Muscle of arm (tissue), 12 donors: ENCODE results near the gene ACTR1B. TPM values are rescaled to one million over a fixed set of nuclear protein-coding genes. Genes with fewer than 3 reads are reported as not detected.
"Not testable (repeated sequence)": the region's sequence is repeated elsewhere in the genome, so short reads cannot be mapped to it uniquely, and the experiment has no call there.

ENCODE experiments used
- DNase-seq: peaks from one replicate; pipeline ENCODE4 v3.0.0-alpha.2; 2013
- polyA plus RNA-seq, 12 donors: library from polyadenylated mRNA; unstranded; fragments of 120-200 nt; gene quantifications; one replicate each; pipeline ENCODE4 v1.2.1, GENCODE V29; 2013; ENCODE audit not compliant: insufficient read length in 12 of 12

Gene ACTR1B
- polyA plus RNA-seq, 12 donors, result 29.8 to 50.0 (median 43.0) TPM; not detected in 1

- no peak for DNase-seq
Observed at GRCh38 chr2:97660775-97661389, 3.0 kb downstream of the ACTR1B start.

- no peak for DNase-seq
Observed at GRCh38 chr2:97660044-97660774, 3.6 kb downstream of the ACTR1B start.

GRCh38 chr2:97659256-97660043 is 4.4 kb downstream of the ACTR1B start:
- DNase-seq, result no peak

- no peak for DNase-seq
Observed at GRCh38 chr2:97658691-97659157, 5.1 kb downstream of the ACTR1B start.

GRCh38 chr2:97657986-97658690 is 5.7 kb downstream of the ACTR1B start:
- no peak for DNase-seq

- DNase-seq, result no peak
Observed at GRCh38 chr2:97656905-97657587, 6.8 kb downstream of the ACTR1B start.

GRCh38 chr2:97656129-97656755 is 7.6 kb downstream of the ACTR1B start:
- no peak for DNase-seq

- DNase-seq, result no peak
Observed at GRCh38 chr2:97654791-97655190, 9.1 kb downstream of the ACTR1B start.

GRCh38 chr2:97654309-97654708 is 9.5 kb downstream of the ACTR1B start:
- no peak for DNase-seq

- no peak for DNase-seq
Observed at GRCh38 chr2:97653874-97654273, 10.0 kb downstream of the ACTR1B start.

- no peak for DNase-seq
Observed at GRCh38 chr2:97653473-97653872, 10.4 kb downstream of the ACTR1B start.

GRCh38 chr2:97651114-97651513 is 12.7 kb downstream of the ACTR1B start:
- no peak for DNase-seq

- no peak for DNase-seq
Observed at GRCh38 chr2:97646977-97647376, 16.9 kb downstream of the ACTR1B start.

GRCh38 chr2:97645695-97646629 is 17.9 kb downstream of the ACTR1B start, which contains the start of gene COX5B:
Gene COX5B (plus strand): TSS chr2:97646062. CDS start chr2:97646087, 25 bp downstream.
- DNase-seq, result peak; percentile 98

GRCh38 chr2:97645112-97645694 is 18.6 kb downstream of the ACTR1B start:
- DNase-seq, result peak; percentile 69

- no peak for DNase-seq
Observed at GRCh38 chr2:97644023-97644717, 19.7 kb downstream of the ACTR1B start.

GRCh38 chr2:97626049-97626430 is 37.8 kb downstream of the ACTR1B start:
- not testable (repeated sequence) for DNase-seq

- DNase-seq, result not testable (repeated sequence)
Observed at GRCh38 chr2:97625354-97626048, 38.3 kb downstream of the ACTR1B start.
